ENCODE measurements around the gene FOXK1.

DNA sequence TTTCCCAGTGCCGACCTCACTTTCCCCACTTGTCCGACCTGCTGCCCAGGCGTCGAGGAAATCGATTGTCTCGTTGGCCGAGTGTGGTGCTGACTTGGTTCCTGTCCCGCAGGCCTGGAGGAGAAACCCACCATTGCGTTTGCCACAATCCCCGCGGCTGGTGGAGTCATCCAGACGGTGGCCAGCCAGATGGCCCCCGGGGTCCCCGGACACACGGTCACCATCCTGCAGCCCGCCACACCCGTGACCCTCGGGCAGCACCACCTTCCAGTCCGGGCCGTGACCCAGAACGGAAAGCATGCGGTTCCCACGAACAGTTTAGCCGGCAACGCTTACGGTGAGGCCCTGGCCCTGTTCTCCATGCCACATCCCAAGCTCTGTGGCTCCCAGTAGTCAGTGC is 78.9 kb downstream of the FOXK1 start:
- no peak for TF ChIP-seq EZH2 (IDR thresholded peaks at IDR 0.05)
- no peak for TF ChIP-seq POLR2AphosphoS5 (IDR thresholded peaks at IDR 0.05; ENCODE audit: borderline replicate concordance, low read depth, low read length)
- no peak for TF ChIP-seq FOXP2 (optimal IDR thresholded peaks at IDR 0.05; ENCODE audit: control extremely low read depth, extremely low read length, insufficient read depth)
